MCF 10A (cell line): ENCODE data around the gene RPL13. TPM values are rescaled to one million over a fixed set of nuclear protein-coding genes. Genes with fewer than 3 reads are reported as not detected.

Experiments used
- BruUV-seq: library from RNA; stranded (reverse); fragments of 400-500 nt; replicated peaks from 2 replicates; lab custom pipeline; 2021; lab: Mats Ljungman, UMichigan
- CTCF ChIA-PET: fragments of 300-600 bp; sonication (Branson Sonifier 250); formaldehyde crosslinking; extraction: SDS; loops from one replicate; lab custom pipeline; 2021; ENCODE audit warnings: antibody characterized with exemption, inconsistent platforms; lab: Yijun Ruan, JAX
- POLR2A ChIA-PET: fragments of 300-600, 350-650 bp; sonication (Branson Sonifier 250); formaldehyde crosslinking; extraction: SDS; loops from one replicate; lab custom pipeline; 2020; ENCODE audit warnings: antibody characterized with exemption, inconsistent platforms; lab: Yijun Ruan, JAX
- DNase-seq: peaks from one replicate; pipeline ENCODE4 v3.0.0-alpha.2; 2018; ENCODE audit not compliant: unreplicated experiment
- H3K27ac Mint-ChIP-seq: one replicate; pipeline ENCODE4 v1.8.0; 2022; ENCODE audit warnings: mild to moderate bottlenecking, low read depth, mixed read lengths; ENCODE audit not compliant: unreplicated experiment
- H3K27me3 Mint-ChIP-seq: one replicate; pipeline ENCODE4 v1.8.0; 2022; ENCODE audit warnings: mixed read lengths; ENCODE audit not compliant: insufficient read depth, unreplicated experiment
- H3K36me3 Mint-ChIP-seq: one replicate; pipeline ENCODE4 v1.8.0; 2022; ENCODE audit warnings: mild to moderate bottlenecking, moderate library complexity, mixed read lengths; ENCODE audit not compliant: insufficient read depth, unreplicated experiment
- H3K4me1 Mint-ChIP-seq: one replicate; pipeline ENCODE4 v1.8.0; 2022; ENCODE audit warnings: mixed read lengths; ENCODE audit not compliant: insufficient read depth, unreplicated experiment
- H3K4me3 Mint-ChIP-seq: one replicate; pipeline ENCODE4 v1.8.0; 2022; ENCODE audit warnings: mild to moderate bottlenecking, moderate library complexity, mixed read lengths; ENCODE audit not compliant: unreplicated experiment
- H3K9me3 Mint-ChIP-seq: one replicate; pipeline ENCODE4 v1.8.0; 2022; ENCODE audit warnings: mixed read lengths; ENCODE audit not compliant: unreplicated experiment
- CTCF ChIP-seq: fragments of 200-600 bp; IDR thresholded peaks from one replicate; pipeline ENCODE4 v1.8.0; 2022; ENCODE audit warnings: antibody characterized with exemption, mild to moderate bottlenecking; ENCODE audit not compliant: unreplicated experiment
- intact Hi-C: fragments of 100-400 bp; cut with micrococcal nuclease; formaldehyde crosslinking; loops from 2 replicates; pipeline ENCODE4 v1.14.1; 2022
- total RNA-seq: library from RNA; stranded (reverse); gene quantifications from 2 replicates; pipeline ENCODE4 v1.2.3, GENCODE V29; 2022

RPL13 gene
- total RNA-seq, 1 experiment from 2014 or later = 3,148 TPM

DNA sequence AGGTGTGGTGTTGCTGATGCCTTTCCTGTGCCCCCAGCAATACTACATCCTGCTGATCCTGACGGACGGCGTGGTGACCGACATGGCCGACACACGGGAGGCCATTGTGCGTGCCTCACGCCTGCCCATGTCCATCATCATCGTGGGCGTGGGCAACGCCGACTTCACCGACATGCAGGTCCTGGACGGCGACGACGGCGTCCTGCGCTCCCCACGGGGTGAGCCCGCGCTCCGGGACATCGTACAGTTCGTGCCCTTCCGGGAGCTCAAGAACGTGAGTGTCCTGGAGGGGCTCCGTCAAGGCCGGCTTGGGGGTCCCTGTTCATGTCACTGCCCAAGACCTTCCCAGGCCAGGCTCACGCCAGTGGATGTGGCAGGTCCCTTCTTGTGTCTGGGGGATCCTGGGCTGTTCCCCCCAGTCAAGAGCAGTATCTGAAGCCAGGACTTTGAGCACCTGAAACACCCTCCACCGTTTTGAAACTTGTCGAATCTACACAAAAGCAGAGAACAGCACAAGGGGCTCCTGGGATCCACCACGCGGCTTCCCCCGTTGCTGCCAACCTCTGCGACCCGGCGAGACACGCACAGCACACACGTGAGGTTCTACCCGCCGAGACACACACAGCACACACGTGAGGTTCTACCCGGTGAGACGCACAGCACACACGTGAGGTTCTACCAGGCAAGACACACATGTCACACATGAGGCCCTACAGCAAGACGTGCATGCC, 35.0 kb downstream of the RPL13 start:
- TF ChIP-seq CTCF = no peak
- intact Hi-C loops = no loop called here
- CTCF ChIA-PET = no interaction called here
- DNase-seq = no peak
- Mint-ChIP-seq H3K4me1 (no peaks in the 10 kb centered on the region), H3K36me3 (peaks cover 6% of the 10 kb centered on the region), H3K4me3 (no peak overlapping the region), H3K27me3 (no peaks in the 10 kb centered on the region), H3K9me3 (no peaks in the 10 kb centered on the region), H3K27ac (no peak overlapping the region)
- BruUV-seq = no TSS peak
- POLR2A ChIA-PET = interaction anchor here (1.7 kb wide), 1 partner anchor 63 kb away, joined by 3 read pairs; no protein-coding TSS in a partner anchor

DNA sequence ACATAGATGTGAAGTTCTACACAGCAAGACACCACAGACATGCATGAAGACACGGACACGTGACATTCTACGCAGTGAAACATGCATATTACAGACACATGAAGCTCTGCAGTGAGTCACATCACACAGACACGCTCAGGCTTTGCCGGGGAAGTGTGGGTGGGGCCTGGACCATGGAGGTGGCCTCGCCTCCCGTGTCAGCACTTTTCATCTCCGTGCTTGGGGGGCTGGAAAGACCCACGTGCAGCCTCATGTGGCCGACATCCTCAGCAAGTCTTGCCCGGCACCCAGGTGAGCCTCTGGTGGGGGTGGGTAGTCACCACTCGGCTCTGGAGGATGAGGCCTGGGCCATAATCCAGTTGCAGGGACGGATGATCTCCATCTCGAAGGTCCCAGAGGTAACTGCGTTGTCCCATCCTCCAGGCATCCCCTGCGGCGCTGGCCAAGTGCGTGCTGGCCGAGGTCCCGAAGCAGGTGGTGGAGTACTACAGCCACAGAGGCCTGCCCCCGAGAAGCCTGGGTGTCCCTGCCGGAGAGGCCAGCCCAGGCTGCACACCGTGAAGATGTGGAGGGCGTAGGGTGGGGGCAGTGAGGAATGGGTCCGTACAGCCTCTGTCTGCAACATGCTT, 35.7 kb downstream of the RPL13 start:
- BruUV-seq = no TSS peak
- Mint-ChIP-seq H3K4me3 (no peak overlapping the region), H3K27ac (no peak overlapping the region), H3K9me3 (no peaks in the 10 kb centered on the region), H3K36me3 (peaks cover 6% of the 10 kb centered on the region), H3K27me3 (no peaks in the 10 kb centered on the region), H3K4me1 (no peaks in the 10 kb centered on the region)
- TF ChIP-seq CTCF = no peak
- ChIA-PET CTCF (interaction anchor here (0.6 kb wide), 1 partner anchor 79 kb away, joined by 6 read pairs; no protein-coding TSS in a partner anchor), POLR2A (interaction anchor here (0.6 to 1.7 kb wide), 2 partner anchors 15 to 62 kb away, joined by 3 read pairs; no protein-coding TSS in a partner anchor)
- no peak for DNase-seq
- intact Hi-C loops = no loop called here

DNA sequence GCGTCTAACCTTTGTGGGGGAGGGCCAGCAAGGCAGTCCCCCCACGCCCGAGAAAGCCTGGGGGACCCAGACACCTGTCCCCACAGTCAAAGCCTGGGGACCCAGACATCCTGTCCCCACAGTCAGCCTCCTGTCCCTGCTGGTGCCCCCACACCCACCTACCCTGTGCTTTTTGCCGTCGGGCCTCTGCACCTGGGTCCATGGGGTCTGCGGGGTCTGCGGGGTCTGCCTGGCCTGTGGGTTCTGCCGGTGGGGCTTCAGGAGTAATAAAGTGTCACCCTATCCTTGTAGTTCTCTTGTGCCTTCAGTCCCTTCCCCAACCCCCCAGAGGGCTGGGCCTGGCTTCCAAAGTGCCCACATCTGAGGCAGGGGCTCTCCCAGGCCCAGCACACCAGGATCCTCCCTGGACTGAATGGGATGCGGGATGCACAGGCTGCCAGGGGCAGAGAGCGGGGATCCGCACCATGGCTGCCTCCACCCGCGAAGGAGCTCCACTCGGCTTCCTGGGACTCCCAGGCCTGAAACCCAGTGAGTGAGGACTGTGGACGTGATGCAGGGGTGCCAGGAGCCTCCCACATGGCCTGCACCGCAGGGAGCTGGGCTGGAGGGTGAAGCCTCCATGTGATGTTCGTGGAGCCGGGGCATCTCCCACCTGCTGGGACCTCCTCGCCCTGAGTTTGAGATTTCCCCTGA, 36.6 kb downstream of the RPL13 start:
- TF ChIP-seq CTCF = no peak
- peaks cover 3% of the 10 kb centered on the region for H3K4me1 Mint-ChIP-seq
- H3K27me3 Mint-ChIP-seq = no peaks in the 10 kb centered on the region
- H3K9me3 Mint-ChIP-seq = no peaks in the 10 kb centered on the region
- intact Hi-C loops = no loop called here
- CTCF ChIA-PET = interaction anchor here (0.6 to 0.9 kb wide), 3 partner anchors 18 to 80 kb away, joined by 3 to 6 read pairs (median 4); no protein-coding TSS in a partner anchor
- no peak for DNase-seq
- H3K4me3 Mint-ChIP-seq = no peak overlapping the region
- no TSS peak for BruUV-seq
- POLR2A ChIA-PET = no interaction called here
- peaks cover 6% of the 10 kb centered on the region for H3K36me3 Mint-ChIP-seq
- H3K27ac Mint-ChIP-seq = no peak overlapping the region

GRCh38 chr16:89598199-89598598, 37.7 kb downstream of the RPL13 start:
- Mint-ChIP-seq H3K27ac (no peak overlapping the region), H3K4me1 (peaks cover 14% of the 10 kb centered on the region), H3K9me3 (no peaks in the 10 kb centered on the region), H3K27me3 (no peaks in the 10 kb centered on the region), H3K4me3 (no peak overlapping the region), H3K36me3 (peaks cover 6% of the 10 kb centered on the region)
- no TSS peak for BruUV-seq
- ChIA-PET POLR2A (no interaction called here), CTCF (interaction anchor here (0.6 to 0.7 kb wide), 3 partner anchors 14 to 61 kb away, joined by 3 to 4 read pairs (median 3); no protein-coding TSS in a partner anchor)
- no peak for DNase-seq
- intact Hi-C loops = loop anchor here (2.0 kb wide), 1 partner anchor 43 kb away; no protein-coding TSS in a partner anchor
- no peak for TF ChIP-seq CTCF
